Stimulated activated CD8-positive, alpha-beta memory T cell treated with anti-CD3 and anti-CD28 coated beads, Interleukin-7, amount 100 ng/mL, for 48 hours (primary cell): ENCODE measurements around the gene RPP38.

ENCODE experiments used
- DNase-seq, 2 donors: peaks; one replicate each; pipeline ENCODE4 v3.0.0-alpha.2; 2020; ENCODE audit warnings: low read depth in 1 of 2; ENCODE audit errors: extremely low read depth in 1 of 2

RPP38 gene

DNA sequence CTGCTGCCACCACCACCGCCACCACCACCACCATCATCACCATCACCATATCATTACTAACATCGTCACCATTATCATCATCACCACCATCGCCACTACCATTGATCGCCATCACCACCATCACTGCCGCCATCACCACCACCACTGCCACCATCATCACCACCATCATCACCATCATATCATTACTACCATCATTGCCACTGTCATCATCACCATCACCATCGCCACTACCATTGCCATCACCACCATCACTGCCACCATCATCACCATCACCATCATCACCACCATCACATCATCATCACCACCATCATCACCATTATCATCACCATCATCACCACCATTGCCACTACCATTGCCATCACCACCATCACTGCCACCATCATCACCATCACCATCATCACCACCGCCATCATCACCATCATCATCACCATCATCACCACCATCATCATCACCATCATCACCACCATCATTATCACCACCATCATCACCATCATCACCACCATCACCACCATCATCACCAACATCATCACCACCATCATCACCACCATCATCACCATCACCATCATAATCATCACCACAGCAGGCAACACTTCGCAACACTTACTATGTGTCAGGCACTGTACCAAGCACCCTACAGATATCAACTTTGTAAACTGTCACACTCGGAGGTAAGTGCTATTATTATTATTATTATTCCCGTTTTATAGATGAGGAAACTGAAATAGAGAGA, 52.1 kb downstream of the RPP38 start:
- DNase-seq = no peak

DNA sequence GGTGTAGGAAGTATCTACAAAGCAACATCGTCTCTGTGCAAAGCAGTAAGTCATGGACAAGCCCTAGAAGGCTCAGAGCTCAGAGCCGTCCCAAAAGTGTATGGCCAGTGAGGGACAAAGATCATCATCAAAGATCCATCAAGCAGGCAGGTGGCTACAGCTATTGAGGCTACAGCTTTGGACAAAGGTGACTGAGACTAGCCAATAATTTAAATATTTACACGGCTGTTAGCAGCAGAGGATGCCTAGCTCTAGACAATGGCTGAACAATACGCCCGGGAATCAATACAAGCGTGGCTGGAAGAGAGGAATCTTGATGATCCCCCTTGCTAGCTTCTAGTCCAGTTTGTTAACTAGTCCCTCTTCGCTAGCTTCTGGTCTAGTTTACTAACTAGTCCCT, 53.4 kb downstream of the RPP38 start:
- no peak for DNase-seq

DNA sequence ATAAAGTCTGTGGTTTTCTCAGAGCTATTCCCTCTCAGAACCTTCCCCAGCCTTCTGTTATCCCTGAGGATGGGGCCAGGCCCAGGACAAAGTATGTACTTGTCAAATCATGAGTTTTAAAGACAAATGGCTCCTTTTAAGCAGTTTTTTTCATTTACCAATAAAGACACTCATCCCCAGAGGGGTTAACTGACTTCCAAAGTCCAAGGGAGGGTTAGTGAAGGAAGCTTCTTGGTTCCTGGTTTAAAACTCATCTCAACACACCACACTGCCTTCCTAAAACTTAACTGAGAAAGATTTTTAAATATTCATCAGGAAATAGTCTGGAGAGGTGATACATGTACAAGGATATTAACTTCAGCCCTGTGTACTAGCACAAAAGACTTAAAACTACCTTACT, 55.4 kb downstream of the RPP38 start:
- no peak for DNase-seq
